Activated CD4-positive, alpha-beta memory T cell treated with anti-CD3 and anti-CD28 coated beads, Interleukin-2, amount 10 ng/mL, durations not matched to agents 7 days and 5 days (primary cell): Measurements from ENCODE around the gene THADA. TPM values are rescaled to one million over a fixed set of nuclear protein-coding genes. Genes with fewer than 3 reads are reported as not detected.
A peak's percentile ranks its signal among the peaks of the same experiment; 100 is the strongest.

Experiments
- CTCF ChIA-PET: fragments of 350-600 bp; sonication (Branson Sonifier 250); formaldehyde crosslinking; loops from one replicate; lab custom pipeline; 2021; ENCODE audit warnings: antibody characterized with exemption, inconsistent platforms; lab: Charles Lee
- POLR2A ChIA-PET: fragments of 350-600 bp; sonication (Branson Sonifier 250); formaldehyde crosslinking; loops from one replicate; lab custom pipeline; 2021; ENCODE audit warnings: antibody characterized with exemption; lab: Charles Lee
- DNase-seq: peaks from one replicate; pipeline ENCODE4 v3.0.0-alpha.2; 2020
- H3K27ac Mint-ChIP-seq: one replicate; pipeline ENCODE4 v1.8.0; 2021; ENCODE audit warnings: mild to moderate bottlenecking, mixed read lengths
- H3K27me3 Mint-ChIP-seq: one replicate; pipeline ENCODE4 v1.8.0; 2021; ENCODE audit warnings: mixed read lengths
- H3K36me3 Mint-ChIP-seq: one replicate; pipeline ENCODE4 v1.8.0; 2021; ENCODE audit warnings: low read depth, mixed read lengths
- H3K4me1 Mint-ChIP-seq: one replicate; pipeline ENCODE4 v1.8.0; 2021; ENCODE audit warnings: mixed read lengths
- H3K4me3 Mint-ChIP-seq: one replicate; pipeline ENCODE4 v1.8.0; 2021; ENCODE audit warnings: mild to moderate bottlenecking, mixed read lengths
- H3K9me3 Mint-ChIP-seq: one replicate; pipeline ENCODE4 v1.8.0; 2021; ENCODE audit warnings: mixed read lengths
- total RNA-seq, 2 experiments: library from RNA; stranded (reverse); gene quantifications; one replicate each; pipeline ENCODE4 v1.2.3, GENCODE V29; 2021

Gene THADA
- total RNA-seq, 2 experiments from 2014 or later = 21.6 to 25.8 TPM

- Mint-ChIP-seq H3K36me3 (peaks cover 63% of the 10 kb centered on the region), H3K27ac (peak overlapping the region; percentile 99), H3K4me3 (peak overlapping the region; percentile 99), H3K9me3 (no peaks in the 10 kb centered on the region), H3K4me1 (peaks cover 48% of the 10 kb centered on the region), H3K27me3 (no peaks in the 10 kb centered on the region)
- ChIA-PET CTCF (interaction anchor here (1.1 to 16.0 kb wide), 11 partner anchors 22 to 317 kb away, joined by 3 to 230 read pairs (median 7); no protein-coding TSS in a partner anchor), POLR2A (interaction anchor here (0.8 to 16.5 kb wide), 9 partner anchors 9 to 414 kb away, joined by 3 to 1053 read pairs (median 4); no protein-coding TSS in a partner anchor)
- peak; percentile 52 for DNase-seq
Measured at GRCh38 chr2:43224571-43225092, 371.2 kb downstream of the THADA start.

DNA sequence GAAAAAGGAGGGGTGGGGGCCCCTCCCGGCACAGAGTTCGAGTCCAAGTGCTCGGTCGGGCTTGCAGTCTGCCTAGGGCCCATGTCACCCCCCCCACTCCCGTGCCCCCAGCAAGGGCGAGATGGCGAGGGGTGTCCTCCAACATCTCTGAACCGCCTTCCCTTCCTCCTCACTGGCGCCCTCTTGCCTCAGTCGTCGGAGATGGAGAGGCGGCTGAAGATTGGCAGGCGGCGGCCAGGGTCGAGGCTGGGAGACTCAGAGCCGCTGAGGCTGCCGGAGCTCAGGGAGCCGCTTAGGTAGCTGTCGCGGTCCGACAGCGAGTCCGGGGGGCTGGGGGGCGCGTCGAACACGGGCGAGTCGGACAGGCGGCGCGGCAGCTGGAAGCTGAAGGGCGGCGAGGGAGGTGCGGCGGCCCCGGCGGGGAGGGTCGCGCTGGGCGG is 371.7 kb downstream of the THADA start:
- Mint-ChIP-seq H3K36me3 (peaks cover 60% of the 10 kb centered on the region), H3K27ac (peak overlapping the region; percentile 99), H3K27me3 (no peaks in the 10 kb centered on the region), H3K4me3 (peak overlapping the region; percentile 99), H3K9me3 (no peaks in the 10 kb centered on the region), H3K4me1 (peaks cover 47% of the 10 kb centered on the region)
- DNase-seq = peak; percentile 81
- ChIA-PET CTCF (interaction anchor here (1.0 to 16.0 kb wide), 11 partner anchors 21 to 317 kb away, joined by 3 to 230 read pairs (median 7); no protein-coding TSS in a partner anchor), POLR2A (interaction anchor here (1.0 to 16.5 kb wide), 8 partner anchors 29 to 414 kb away, joined by 3 to 1053 read pairs (median 3); no protein-coding TSS in a partner anchor)

GRCh38 chr2:43223521-43224001 is 372.3 kb downstream of the THADA start:
- ChIA-PET POLR2A (interaction anchor here (0.8 to 16.5 kb wide), 10 partner anchors 29 to 261 kb away, joined by 3 to 1053 read pairs (median 3); no protein-coding TSS in a partner anchor), CTCF (interaction anchor here (0.7 to 16.0 kb wide), 9 partner anchors 31 to 341 kb away, joined by 3 to 230 read pairs (median 7); no protein-coding TSS in a partner anchor)
- Mint-ChIP-seq H3K4me3 (peak overlapping the region; percentile 99), H3K27me3 (no peaks in the 10 kb centered on the region), H3K4me1 (peaks cover 46% of the 10 kb centered on the region), H3K27ac (peak overlapping the region; percentile 99), H3K9me3 (no peaks in the 10 kb centered on the region), H3K36me3 (peaks cover 62% of the 10 kb centered on the region)
- DNase-seq = no peak

GRCh38 chr2:43222475-43223309 is 373.1 kb downstream of the THADA start:
- CTCF ChIA-PET = interaction anchor here (0.7 to 16.0 kb wide), 11 partner anchors 9 to 363 kb away, joined by 3 to 230 read pairs (median 8); no protein-coding TSS in a partner anchor
- Mint-ChIP-seq H3K36me3 (peaks cover 62% of the 10 kb centered on the region), H3K4me3 (peak overlapping the region; percentile 95)

GRCh38 chr2:43221763-43222474 is 373.9 kb downstream of the THADA start:
- Mint-ChIP-seq H3K4me3 (peak overlapping the region; percentile 95), H3K36me3 (peaks cover 62% of the 10 kb centered on the region), H3K27ac (peak overlapping the region; percentile 98), H3K9me3 (no peaks in the 10 kb centered on the region), H3K27me3 (no peaks in the 10 kb centered on the region), H3K4me1 (peaks cover 48% of the 10 kb centered on the region)
- CTCF ChIA-PET = interaction anchor here (0.6 to 16.0 kb wide), 10 partner anchors 8 to 362 kb away, joined by 3 to 230 read pairs (median 8); no protein-coding TSS in a partner anchor
- POLR2A ChIA-PET = interaction anchor here (1.0 to 16.5 kb wide), 15 partner anchors 6 to 415 kb away, joined by 3 to 1053 read pairs (median 6); partner anchors contain the start of genes PLEKHH2 and ZFP36L2
- peak; percentile 74 for DNase-seq

More at GRCh38 chr2:43222475-43223309, 373.1 kb downstream of the THADA start:
- peaks cover 45% of the 10 kb centered on the region for H3K4me1 Mint-ChIP-seq
- H3K27me3 Mint-ChIP-seq = no peaks in the 10 kb centered on the region
- no peaks in the 10 kb centered on the region for H3K9me3 Mint-ChIP-seq
- peak overlapping the region; percentile 98 for H3K27ac Mint-ChIP-seq
- POLR2A ChIA-PET = interaction anchor here (0.8 to 16.5 kb wide), 16 partner anchors 28 to 415 kb away, joined by 3 to 1053 read pairs (median 5); partner anchors contain the start of gene PLEKHH2
- no peak for DNase-seq

DNA sequence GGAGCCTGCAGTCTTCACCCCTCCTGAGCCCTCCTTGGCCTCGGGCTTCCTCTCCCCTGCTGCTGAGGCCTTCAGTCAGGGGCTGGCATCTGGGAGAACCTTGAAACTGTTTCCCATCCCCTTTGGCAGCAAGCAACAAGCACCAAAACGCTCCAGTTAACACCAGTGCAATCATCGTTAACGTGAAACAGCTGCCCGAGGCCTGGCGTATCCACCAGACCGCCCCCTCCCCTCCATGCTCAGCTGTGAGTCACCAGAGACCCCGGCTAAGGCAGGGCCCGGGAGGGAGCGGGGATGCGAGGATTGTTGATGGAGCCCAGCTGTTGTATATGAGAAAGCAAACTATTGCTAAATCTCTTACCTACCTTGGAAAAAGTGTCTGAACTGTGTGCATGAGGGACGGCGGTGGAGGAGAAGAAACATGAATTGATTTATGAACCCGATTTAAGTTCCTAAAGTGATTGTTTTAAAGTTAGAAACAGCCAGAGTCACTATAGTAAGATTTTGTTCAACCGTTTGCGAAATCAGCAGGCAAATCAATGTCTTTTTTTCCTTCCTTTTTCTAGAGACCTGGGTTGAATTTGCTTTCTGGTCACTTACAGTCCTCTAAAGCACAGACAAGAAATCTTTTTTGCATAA is 374.6 kb downstream of the THADA start:
- H3K4me3 Mint-ChIP-seq = peak overlapping the region; percentile 95
- H3K27me3 Mint-ChIP-seq = no peaks in the 10 kb centered on the region

GRCh38 chr2:43220760-43221123 is 375.1 kb downstream of the THADA start:
- peak overlapping the region; percentile 98 for H3K27ac Mint-ChIP-seq
- no peak for DNase-seq
- no peaks in the 10 kb centered on the region for H3K27me3 Mint-ChIP-seq
- ChIA-PET POLR2A (interaction anchor here (1.0 to 16.5 kb wide), 10 partner anchors 7 to 90 kb away, joined by 3 to 1053 read pairs (median 19); partner anchors contain the start of gene ZFP36L2), CTCF (interaction anchor here (1.3 to 16.0 kb wide), 7 partner anchors 8 to 264 kb away, joined by 3 to 230 read pairs (median 24); no protein-coding TSS in a partner anchor)
- peak overlapping the region; percentile 95 for H3K4me3 Mint-ChIP-seq
- peaks cover 48% of the 10 kb centered on the region for H3K4me1 Mint-ChIP-seq
- peaks cover 59% of the 10 kb centered on the region for H3K36me3 Mint-ChIP-seq
- no peaks in the 10 kb centered on the region for H3K9me3 Mint-ChIP-seq

More for the DNA sequence above, 374.6 kb downstream of the THADA start:
- ChIA-PET CTCF (interaction anchor here (0.6 to 16.0 kb wide), 9 partner anchors 7 to 263 kb away, joined by 3 to 230 read pairs (median 13); no protein-coding TSS in a partner anchor), POLR2A (interaction anchor here (1.0 to 16.5 kb wide), 16 partner anchors 7 to 416 kb away, joined by 3 to 1053 read pairs (median 6); partner anchors contain the start of genes PLEKHH2 and ZFP36L2)
- Mint-ChIP-seq H3K4me1 (peaks cover 48% of the 10 kb centered on the region), H3K36me3 (peaks cover 62% of the 10 kb centered on the region), H3K27ac (peak overlapping the region; percentile 98), H3K9me3 (no peaks in the 10 kb centered on the region)
- DNase-seq = peak; percentile 45

DNA sequence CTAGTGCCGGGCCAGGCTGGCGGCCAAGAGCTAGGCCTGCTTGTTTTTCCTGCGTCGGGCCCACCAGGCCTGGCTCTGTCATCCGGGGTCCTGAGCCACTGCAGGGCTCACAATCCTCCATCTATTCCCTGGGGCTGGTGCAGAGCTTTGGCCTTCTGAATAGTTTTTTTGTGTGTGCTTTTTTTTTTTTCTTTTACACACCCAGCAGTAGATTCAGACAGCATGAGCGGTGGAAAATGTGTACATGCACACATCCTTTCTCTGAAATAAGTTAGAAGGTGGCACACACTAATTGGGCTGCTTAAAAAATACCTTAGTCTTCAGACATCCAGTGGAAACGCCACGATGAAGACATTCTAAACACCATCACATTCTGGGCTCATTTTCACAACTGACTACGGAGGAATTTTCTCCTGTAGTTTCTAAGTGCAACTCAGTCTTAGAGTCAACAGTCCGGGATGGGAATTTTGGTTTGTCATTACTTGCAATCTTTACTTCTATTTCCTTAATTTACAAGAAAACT is 375.5 kb downstream of the THADA start:
- Mint-ChIP-seq H3K4me3 (peak overlapping the region; percentile 95), H3K9me3 (no peaks in the 10 kb centered on the region), H3K27ac (peak overlapping the region; percentile 98), H3K4me1 (peaks cover 48% of the 10 kb centered on the region), H3K36me3 (peaks cover 56% of the 10 kb centered on the region), H3K27me3 (no peaks in the 10 kb centered on the region)
- CTCF ChIA-PET = interaction anchor here (1.3 to 16.0 kb wide), 7 partner anchors 8 to 264 kb away, joined by 3 to 230 read pairs (median 24); no protein-coding TSS in a partner anchor
- POLR2A ChIA-PET = interaction anchor here (1.0 to 16.5 kb wide), 9 partner anchors 7 to 89 kb away, joined by 3 to 1053 read pairs (median 32); partner anchors contain the start of gene ZFP36L2
- no peak for DNase-seq

DNA sequence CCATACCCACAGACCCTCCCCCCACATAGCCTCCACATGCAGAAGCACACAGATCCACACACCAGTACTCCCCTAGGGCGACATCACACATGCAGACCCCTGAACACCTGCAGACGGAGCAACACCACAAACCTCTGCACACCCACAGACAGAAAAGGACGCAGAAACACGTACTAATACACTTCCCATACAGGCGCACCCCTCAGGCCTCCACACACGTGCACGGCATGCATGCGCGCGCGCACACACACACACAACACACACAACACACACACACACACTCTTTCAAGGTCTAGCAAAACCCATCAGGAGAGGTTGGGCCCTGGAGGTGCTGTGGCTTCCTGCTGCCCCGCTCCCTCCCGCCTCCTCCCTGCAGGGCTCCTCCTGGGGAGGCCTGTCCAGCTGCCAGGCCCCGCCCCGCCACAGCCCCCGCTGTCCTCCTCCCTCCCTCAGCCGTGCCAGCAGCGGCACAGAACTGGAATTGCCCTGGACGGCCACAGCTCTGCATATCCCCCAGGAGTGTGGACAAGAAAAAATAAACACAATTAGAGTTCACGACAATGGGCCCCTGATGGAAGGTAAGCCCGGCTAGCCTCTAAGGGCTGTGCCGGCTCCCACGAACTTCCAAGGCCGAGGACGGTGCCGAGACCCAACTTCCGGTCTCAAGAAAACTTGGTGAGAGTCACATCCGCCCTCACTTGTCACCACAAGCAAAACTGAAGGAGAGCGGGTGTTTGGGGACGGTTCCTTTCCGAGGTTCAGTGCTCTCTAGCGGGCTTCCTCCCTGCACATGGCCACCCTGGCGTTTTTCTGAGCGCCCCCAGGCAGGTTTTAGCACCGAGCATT is 376.2 kb downstream of the THADA start:
- ChIA-PET POLR2A (interaction anchor here (0.9 to 16.5 kb wide), 11 partner anchors 8 to 408 kb away, joined by 3 to 1053 read pairs (median 6); partner anchors contain the start of gene ZFP36L2), CTCF (interaction anchor here (1.4 to 16.0 kb wide), 9 partner anchors 9 to 265 kb away, joined by 4 to 230 read pairs (median 15); no protein-coding TSS in a partner anchor)
- Mint-ChIP-seq H3K4me3 (peak overlapping the region; percentile 95), H3K4me1 (peaks cover 48% of the 10 kb centered on the region), H3K27me3 (no peaks in the 10 kb centered on the region), H3K9me3 (no peaks in the 10 kb centered on the region), H3K27ac (peak overlapping the region; percentile 98), H3K36me3 (peaks cover 50% of the 10 kb centered on the region)
- peak; percentile 88 for DNase-seq
